Astrocyte of the hippocampus (primary cell): ENCODE data around the gene HSPA1A.

ENCODE experiments used
- DNase-seq: peaks from one replicate; pipeline ENCODE4 v3.0.0; 2011; ENCODE audit warnings: low read depth, low spot score

HSPA1A gene

GRCh38 chr6:31864818-31865204 lies 49.5 kb downstream of the HSPA1A start:
- no peak for DNase-seq

- DNase-seq: no peak
Measured at GRCh38 chr6:31865205-31866118, 50.1 kb downstream of the HSPA1A start.
